Cerebellar nuclear complex (tissue), 1 donor: Measurements from ENCODE around the gene CDK5RAP3.

Experiments used
- DNase-seq, 2 experiments: peaks; one replicate each; lab custom pipeline; 2025; lab: John Stamatoyannopoulos, UW

The CDK5RAP3 gene

DNA sequence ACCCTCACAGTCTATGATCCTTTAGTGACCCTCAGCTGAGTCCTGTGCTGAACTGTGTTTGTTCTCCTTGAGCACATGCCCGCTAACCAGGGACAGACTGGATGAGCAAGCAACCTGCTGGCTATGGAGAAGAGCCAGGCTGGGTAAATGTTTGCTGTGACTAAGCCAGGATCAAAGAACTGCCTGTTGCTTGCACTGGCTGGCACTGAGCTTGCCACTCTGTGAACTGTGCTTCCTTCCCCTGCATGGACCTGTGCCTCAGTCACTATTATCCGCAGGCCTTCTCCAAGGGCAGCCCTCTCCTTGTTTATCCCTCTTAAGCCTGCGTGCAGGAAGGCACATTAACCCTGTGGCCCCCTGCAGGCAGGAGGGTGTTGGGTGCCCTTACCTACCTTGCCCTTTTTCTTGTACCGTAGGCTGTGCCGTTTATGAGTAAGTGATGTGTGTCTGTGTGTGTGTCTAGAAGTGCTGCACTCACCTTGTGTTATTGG lies 22.2 kb upstream of the CDK5RAP3 start:
- peak; percentile 36 to 45 for DNase-seq

DNA sequence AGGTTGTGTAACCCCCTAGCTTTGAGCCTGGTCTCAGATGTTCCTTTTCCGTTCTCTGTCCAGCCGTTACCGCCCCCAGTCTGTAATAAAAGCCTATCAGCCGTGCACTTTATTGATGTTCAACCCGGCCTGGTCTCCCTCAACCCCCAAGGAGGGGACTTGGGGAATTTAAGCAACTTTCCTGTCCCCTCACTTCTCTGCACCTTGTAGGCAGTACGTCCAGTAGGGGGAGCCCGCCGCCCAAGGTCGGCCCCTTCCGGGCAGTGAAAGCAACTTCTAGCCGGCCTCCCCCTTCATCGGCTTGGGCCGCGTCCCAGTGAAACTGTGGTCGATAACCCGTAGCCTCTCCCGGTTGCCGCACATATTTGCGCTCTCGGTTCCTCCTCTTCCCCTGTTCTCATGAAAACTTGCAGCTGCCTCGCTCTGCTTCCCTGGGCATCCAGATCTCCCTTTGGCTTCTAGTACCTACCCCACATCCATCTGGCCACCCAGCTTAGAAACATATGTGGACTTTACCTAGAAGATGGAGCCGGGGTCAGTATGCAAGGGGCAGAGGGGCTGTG lies 21.6 kb upstream of the CDK5RAP3 start:
- DNase-seq, result peak in 1 of 2 experiments; percentile 38

DNA sequence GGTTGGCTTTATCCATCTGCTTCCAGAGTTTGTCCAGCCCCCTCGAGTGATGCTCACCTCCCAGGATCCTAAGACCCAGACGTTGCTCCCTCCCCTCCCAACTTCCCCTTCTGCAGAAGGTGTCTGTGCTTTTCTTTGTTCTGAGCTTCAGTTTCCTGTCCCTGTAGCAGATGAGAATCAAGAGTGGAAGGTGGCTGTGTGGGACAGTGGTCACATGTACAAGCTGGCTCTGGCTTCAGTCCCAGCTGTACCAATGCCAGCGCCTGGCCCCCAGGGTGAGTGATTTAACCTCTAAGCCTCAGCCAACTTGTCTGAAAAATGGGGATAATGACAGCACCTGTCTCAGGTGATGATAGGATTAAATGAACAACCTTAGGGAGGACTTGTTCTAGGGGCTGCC lies 21.0 kb upstream of the CDK5RAP3 start:
- no peak for DNase-seq

DNA sequence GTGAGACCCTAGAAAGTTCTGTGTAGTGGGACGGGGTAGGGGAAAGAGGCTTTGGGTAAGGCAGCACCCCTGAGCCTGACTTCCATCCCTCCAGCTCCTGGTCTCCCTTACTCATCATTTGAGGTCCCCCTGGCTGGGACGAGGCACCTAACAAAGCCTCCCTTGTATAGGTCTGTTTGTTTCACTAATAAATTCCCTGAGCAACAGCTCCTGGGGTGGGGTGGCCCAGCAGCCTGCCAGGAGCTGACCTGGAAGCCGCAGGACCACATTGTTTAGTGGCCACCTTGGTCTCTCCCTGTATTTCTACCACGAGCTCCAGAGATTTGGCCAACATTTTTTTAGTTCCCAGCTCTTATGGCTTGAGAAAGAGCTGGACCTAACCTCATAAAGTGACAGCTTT lies 20.5 kb upstream of the CDK5RAP3 start:
- DNase-seq, result no peak

DNA sequence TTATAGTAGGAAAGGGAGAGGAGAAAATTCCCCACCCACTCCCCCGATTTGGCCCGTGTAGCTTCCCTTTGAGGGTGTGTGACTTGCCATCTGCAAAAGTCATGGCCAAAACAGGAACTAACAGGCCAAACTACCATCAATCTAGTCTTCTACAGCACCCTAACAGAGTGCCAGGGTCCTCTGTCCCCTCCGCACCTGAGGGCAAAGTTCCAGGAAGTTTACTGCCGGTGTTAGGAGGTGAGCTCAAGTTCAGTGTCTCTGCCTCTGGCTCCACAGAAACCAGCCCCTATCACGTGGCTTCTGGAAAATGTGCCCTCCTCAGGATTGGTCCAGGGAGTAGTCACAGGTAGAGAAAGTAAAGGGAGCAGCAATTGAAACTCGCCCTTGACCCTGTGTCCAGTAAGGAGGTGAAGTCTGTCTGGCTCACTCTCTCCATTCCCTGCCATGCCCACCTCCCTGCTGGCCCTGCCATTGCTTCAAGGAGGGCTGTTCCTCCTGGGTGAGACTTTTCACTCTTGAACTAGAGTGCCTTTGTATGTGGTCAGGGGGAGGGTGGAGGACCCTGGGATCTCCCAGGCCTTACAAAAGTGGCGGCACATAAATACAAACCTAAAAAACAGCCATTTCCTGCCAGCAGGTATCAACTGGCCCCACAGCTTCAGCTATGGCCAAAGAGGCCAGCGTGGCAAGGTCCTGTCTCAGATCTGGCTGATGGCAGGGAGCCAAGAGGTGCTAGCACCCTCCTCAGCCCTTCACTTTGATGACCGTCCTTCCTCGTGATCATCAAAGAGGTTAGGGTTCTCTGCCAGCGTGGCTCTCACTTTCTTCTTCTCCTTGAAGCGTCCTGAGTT lies 18.5 kb upstream of the CDK5RAP3 start:
- DNase-seq, result no peak

DNA sequence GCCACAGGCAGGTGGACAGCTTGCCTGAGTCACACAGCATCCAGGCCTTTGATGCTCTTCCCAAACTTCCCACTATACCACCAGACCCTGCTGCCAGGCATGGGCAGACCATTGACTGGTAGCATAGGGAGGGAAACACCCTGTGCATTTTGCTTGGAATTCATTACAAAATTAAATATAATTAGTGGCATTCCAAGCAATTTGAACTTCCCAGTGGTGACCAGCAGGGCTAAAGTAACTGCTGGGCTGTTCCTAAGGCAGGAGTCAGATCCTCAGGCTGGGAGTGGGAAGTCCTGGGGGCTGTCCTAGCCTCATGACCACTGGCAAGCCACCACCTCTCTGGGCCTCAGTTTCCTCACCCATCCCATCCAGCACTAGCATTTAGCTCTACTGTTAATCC lies 17.0 kb upstream of the CDK5RAP3 start:
- DNase-seq, result no peak

DNA sequence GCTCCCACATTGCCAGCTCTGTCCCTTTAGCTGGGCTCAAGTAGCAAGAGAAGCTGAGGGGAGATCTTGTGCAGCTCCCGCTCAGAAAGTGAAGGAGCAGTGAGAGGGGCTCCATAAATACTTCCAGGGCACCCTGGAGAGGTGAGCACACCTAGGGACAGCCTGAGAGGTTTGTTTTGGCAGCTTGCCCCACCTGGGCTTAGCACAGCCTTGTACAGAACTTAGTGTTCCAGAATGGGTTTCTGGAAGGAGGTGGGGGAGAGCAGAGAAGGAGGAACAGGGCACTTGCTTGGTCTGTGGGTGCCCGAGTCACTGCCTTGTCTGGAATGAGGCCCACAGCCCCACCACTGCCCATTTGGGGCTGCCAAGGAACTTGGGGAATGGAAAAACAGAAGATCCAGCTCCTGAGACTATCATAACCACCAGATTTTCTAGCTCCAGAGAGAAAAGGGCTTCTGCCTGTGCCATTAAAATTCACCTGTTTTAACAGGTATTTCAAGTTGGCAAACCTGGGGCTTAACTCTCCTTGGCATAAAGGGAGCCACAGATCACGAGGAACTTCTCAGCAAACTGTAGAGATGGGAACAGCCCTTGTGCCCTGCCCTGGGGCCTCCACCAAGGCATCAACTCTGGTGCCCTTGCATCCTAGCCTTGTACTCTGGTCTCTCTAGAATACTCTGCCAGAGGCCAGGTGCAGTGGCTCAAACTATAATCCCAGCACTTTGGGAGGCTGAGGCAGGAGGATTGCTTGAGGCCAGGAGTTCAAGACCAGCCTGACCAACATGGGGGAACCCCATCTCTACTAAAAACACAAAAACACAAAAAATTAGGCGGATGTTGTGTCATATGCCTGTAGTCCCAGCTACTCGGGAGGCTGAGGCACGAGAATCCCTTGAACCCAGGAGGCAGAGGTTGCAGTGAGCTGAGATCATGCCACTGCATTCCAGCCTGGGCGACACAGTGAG lies 15.1 kb upstream of the CDK5RAP3 start:
- DNase-seq, result no peak

DNA sequence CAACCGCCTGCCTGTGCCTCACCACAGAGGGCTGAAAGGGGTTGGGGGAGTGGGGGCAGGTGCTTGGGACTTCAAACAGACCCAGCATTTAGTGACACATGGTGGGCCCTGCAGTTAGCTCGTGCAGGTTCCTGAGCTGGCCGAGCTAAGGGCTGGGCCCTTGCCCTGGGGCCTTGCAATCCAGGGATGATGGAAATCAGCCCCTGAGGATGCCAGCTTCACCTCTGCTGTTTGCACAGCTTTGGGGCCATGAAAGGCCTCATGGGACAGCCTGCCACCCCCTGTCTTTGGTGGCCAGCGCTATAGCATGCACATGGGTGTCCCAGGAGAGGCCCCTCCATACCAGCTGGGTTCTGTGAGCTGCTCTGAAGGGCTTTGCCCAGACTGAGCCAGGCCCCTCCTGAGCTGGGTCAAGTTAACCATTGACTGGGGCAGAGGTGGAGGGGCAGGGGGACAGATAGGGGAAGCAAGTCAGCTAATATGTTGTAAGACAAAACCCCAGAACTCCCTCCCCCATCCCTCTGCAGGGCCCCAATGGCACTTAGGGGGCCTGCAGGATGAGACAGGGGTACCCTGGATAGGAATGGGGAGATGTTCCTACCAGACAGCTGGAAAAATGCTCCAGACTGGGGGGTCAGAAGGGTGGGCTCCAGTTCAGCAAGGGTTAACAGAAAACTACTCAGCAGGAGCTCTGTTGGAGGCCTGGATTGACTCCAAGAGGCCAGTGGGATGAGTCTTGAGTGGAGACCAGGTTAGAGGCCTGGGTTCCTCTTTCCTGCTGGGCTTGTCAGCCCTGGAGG lies 13.9 kb upstream of the CDK5RAP3 start:
- DNase-seq, result no peak

DNA sequence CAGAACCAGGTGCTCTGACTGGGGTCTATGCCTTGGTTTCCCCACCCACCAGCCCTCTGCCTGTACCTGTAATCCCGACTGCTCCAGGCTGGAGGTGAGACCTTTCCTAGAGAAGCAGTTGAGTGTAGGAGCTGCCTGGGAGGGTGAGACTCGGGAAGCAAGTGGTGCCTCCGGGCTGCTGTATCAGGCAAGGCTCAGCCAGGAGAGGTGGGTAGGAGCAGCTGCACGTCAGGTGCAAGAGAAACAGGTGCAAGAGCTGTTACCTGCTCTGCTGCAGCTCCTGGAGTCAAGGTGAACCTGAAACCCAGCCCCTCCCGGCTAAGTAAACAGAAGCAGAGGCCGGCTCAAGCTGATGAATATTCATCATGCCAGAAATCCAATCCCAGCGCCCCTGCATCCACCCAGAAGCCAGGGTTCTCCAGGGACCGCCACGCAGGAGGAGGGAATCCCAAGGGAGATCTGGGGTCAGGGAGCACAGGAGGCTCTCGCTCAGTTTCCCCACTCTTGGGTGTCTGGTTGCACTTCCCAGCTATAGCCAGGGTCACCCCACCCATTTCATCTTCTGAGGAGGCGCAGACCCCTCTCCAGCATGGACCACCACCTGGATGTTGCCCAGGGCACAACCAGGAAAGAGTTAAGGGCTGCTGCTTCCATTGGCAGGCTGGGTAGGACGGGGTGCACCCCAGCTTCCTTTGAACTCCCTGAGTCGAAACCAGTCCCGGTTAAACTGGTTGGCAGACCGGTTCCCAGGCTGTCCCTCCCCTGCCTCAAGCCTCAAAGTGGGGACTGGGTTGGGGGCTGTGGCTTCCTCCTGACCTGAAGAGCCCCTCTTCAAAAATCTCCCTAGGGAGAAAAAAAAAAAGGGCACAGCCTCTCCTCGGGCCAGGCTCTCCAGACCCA lies 13.1 kb upstream of the CDK5RAP3 start, which contains the start of gene PRR15L:
Gene PRR15L, minus strand, starts transcription at position 293 of the 900 bp plus-strand sequence. CDS start 4,649 bp downstream, outside the sequence.
- DNase-seq, result no peak

DNA sequence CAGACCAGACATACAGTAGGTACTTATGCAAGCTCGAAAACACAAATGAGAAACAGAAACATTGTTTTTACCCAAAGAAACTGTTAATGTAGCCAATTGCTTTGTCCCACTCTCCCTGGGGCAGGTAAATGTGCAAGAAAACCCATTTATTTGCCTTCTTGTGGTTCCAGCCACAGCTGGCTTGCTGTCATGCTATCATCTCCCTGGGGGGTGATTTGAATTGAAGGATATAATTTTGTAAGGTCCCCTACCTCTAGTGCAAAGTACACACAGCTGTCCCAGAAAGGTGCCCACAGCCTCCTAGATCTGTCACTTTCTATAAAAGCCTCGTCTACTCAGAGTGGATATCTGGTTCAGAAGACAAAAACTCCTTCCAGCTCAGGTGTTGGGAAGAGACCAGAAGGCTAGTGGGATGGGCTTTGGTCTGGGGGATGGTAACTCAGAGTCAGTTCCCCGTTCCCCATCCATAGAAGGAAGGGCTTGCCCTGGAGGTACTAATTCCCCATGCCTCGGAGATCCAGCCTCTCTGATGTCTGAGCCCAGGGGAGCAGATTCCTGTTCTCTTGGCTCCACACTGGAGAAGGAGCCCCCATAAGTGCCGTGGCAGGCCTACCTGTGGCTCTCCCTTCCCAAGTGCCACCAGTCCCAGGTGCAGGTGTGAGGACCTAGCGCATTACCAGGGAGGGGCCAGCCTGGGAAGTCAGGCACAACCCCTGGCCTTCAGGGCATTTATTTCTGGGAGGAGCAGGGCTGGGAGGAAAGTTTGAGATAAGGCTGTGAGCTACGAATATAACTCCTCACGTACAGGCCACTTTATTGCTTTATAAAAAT lies 10.9 kb upstream of the CDK5RAP3 start:
- no peak for DNase-seq

DNA sequence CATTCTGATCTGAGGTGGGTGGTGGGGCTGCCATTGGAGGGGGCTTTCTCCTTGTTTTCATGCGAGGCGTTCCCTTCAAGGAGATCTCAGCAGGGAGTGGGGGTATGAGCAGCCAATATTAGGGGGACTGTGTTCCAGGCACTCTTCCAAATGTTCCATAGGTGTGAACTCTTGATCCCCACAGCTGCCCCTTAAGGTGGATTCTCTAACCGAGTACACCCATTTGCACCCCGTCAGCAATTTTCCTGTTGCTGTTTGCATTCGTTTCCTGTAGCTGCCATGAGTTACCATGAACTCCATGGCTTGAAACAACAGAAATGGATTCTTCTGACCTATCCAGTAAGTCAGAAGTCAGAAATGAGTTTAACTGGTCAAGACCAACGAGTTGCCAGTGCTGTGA lies 9.5 kb upstream of the CDK5RAP3 start:
- no peak for DNase-seq

DNA sequence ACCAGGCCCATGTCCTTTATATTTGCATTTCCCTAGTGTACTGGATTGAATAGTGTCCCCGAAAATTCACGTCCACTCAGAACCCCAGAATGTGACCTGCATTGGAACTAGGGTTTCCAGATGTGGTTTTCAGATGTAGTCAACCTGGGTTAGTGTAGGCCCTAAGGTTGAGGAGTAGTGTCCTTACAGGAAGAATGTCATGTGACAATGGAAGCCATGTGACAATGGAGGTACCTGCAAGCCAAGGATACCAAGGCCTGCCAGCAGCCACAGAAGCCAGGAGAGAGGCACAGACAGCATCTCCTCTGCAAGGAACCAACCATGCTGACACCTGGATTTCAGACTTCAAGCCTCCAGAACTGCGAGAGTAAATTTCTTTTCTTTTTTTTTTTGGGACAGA lies 8.0 kb upstream of the CDK5RAP3 start:
- no peak for DNase-seq

DNA sequence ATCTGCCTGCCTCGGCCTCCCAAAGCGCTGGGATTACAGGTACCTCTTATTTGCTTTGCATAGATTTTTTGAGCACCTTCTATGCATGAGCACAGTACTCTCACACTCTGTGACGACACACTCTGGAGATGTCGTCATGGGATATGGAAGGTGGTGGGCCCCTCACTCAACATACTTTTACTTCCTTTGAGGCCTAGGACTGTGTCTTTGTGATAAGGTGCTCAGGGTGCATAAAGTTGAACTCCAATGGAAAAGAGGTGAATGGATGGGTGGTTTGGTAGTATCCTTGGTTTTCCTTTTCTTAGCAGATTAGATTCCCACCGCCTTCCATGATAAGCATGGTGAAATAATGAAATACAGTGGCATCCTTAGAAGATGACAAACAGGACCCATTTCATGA lies 6.1 kb upstream of the CDK5RAP3 start:
- DNase-seq, result no peak

DNA sequence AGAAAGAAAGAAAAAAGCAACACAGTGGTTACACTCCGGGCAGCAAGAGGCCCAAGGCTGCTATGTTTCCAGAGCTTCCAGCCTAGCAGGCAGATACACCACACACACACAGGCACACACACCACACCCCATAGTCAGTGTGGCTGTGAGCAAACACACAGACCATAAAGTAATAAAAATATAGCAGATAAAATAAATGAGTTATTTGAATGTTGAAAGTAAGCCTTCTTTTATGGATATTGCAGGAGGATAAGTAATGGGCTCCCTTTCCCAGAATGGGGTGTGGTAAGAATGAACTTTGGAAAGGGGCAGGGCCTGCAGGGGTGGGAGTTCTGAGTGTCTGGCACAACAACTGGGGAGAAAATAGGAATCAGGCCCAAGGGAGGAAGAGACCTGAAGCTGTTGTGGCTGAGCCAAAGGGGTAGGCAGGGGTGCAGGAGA lies 4.8 kb upstream of the CDK5RAP3 start:
- DNase-seq, result no peak

DNA sequence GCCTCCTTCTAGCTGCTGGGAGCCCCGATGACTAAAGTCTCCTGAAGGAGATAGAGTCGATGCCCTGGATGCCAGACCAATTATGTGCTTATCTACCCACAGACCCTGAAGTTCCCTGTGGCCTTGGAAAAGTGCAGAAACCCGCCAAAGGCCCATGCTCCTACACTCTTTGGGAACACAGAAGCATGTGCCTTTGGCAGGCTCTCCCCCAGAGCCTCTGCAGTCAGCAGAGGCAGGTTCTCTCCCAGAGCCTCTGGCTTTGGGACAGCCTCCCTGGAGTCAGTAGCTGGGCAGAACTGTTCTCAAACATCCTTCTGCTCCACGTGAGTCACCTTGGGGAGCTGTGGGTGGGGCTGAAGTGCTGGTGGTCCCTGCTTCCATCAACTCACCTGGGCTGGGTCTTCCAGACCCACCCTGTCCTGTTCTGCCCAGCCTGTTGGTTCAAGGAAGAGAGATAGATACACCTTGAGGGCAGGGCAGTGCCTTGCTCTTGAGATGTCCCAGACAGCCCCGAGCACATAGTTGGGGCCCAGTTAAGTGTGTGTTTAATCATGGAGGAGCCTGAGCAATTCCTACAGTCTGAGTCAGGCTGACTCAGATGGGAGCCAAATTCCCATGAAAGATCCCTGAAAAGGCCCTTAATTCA lies 3.2 kb upstream of the CDK5RAP3 start:
- DNase-seq, result no peak

DNA sequence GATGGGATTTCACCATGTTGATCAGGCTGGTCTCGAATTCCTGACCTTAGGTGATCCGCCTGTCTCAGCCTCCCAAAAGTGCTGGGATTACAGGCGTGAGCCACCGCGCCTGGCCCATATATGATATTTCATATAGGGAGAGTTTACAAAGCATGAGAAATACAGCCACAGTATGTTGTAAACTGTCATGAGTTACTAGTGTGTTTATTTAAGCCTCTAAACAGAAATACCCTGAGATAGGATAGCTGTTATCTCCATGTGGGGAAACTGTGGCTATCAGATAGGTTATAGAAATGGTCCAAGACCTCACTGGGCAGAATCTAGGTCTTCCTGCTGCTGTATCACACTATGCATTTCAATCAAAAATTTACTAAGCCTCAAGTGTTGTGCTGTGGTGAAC lies 2.1 kb upstream of the CDK5RAP3 start:
- no peak for DNase-seq

DNA sequence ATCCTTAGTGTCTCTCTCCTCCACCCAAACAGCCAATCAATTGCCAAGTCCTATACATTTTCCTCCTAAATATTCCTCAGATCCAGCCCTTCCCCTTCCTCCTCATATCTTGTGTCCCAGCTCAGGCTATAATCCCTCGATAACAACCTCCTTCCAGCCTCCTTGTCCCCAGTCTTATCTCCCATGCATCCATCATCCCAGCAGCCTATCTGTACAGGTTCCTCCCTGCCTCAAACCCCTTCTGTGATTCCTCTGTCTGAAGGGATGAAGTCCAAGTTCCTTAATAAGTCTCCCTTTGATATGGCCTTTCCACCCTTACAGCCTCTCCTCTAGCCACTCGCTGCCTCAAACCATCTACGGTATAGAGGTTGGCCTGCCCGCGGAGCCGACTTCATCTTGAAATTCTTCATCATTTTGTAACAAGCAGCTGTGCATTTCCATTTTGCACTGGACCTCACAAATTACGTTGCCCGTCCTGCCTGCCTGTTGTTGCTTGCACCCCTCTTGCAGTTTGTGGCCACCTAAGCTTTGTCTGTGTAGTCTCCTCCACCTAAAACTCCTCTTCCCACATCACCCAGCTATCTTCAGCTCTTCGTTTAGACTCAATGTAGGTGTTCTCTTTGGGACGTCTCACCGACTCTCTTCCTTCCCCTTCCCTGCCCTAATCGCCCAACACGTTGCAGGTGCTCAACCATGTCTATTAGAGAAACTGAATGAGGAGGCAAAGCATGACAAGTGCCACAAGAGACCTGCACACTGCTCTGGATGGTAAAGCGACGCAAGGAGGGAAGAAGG lies 786 bp upstream of the CDK5RAP3 start:
- no peak for DNase-seq

DNA sequence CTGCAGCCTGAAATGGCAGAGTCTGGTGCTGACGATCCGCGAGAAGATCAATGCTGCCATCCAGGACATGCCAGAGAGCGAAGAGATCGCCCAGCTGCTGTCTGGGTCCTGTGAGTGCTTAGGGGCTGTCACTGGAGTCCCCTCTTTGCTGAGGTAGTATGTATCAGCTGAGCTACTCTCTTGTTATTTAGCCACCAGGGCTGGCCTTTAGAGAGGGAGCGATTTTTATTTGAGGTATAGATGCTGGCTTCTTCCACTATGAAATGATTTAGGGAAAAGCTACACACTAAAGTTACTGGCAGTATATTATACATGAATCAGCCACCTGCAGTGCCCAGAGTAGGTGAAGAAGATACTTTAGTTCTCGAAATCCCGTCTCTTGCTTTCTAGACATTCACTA lies 2.6 kb downstream of the CDK5RAP3 start:
- DNase-seq, result no peak
